Daoy (cell line): ENCODE data around the gene ZBTB17. TPM values are rescaled to one million over a fixed set of nuclear protein-coding genes. Genes with fewer than 3 reads are reported as not detected.
A peak's percentile ranks its signal among the peaks of the same experiment; 100 is the strongest.
"Not testable (repeated sequence)": the region's sequence is repeated elsewhere in the genome, so short reads cannot be mapped to it uniquely, and the experiment has no call there.

Source experiments
- DNase-seq: peaks from one replicate; pipeline ENCODE4 v3.0.0-alpha.2; 2015; ENCODE audit warnings: low read depth
- total RNA-seq: library from RNA; depleted of rRNA; stranded (reverse); fragments of >200 nt; shearing (Covaris generic); gene quantifications from 2 replicates; pipeline ENCODE4 v1.2.3, GENCODE V29; 2014; rRNA removed

Gene ZBTB17
- total RNA-seq, result 43.1 and 53.5 TPM in 2 replicates

GRCh38 chr1:15975805-15976680 is at the start of gene ZBTB17:
Gene ZBTB17, minus strand, starts transcription at chr1:15976101. Its CDS starts 27,606 bp downstream, at chr1:15948495.
- DNase-seq, result peak; percentile 97

- no peak for DNase-seq
Measured at GRCh38 chr1:16023050-16023653, 47.3 kb upstream of the ZBTB17 start.

- DNase-seq, result no peak
Measured at GRCh38 chr1:16022393-16022792, 46.5 kb upstream of the ZBTB17 start.

- DNase-seq, result no peak
Measured at GRCh38 chr1:16021681-16022080, 45.8 kb upstream of the ZBTB17 start, which contains the start of gene CLCNKA. Gene CLCNKA, plus strand, starts transcription at chr1:16022036. Its CDS starts 584 bp downstream, at chr1:16022620.

- not testable (repeated sequence) for DNase-seq
Measured at GRCh38 chr1:16020878-16021277, 45.0 kb upstream of the ZBTB17 start.

GRCh38 chr1:16020325-16020724 is 44.4 kb upstream of the ZBTB17 start:
- no peak for DNase-seq

- peak; percentile 87 for DNase-seq
Measured at GRCh38 chr1:16019644-16020277, 43.9 kb upstream of the ZBTB17 start.

- no peak for DNase-seq
Measured at GRCh38 chr1:16018749-16019643, 43.1 kb upstream of the ZBTB17 start.

- no peak for DNase-seq
Measured at GRCh38 chr1:16018308-16018707, 42.4 kb upstream of the ZBTB17 start.

GRCh38 chr1:16017461-16018303 is 41.8 kb upstream of the ZBTB17 start, which contains the start of gene HSPB7:
Gene HSPB7, minus strand, starts transcription at chr1:16018043. Its CDS starts 80 bp downstream, at chr1:16017963.
- DNase-seq, result no peak

- no peak for DNase-seq
Measured at GRCh38 chr1:16017076-16017460, 41.2 kb upstream of the ZBTB17 start.

- peak; percentile 56 for DNase-seq
Measured at GRCh38 chr1:16015960-16016901, 40.3 kb upstream of the ZBTB17 start.

- no peak for DNase-seq
Measured at GRCh38 chr1:16015491-16015890, 39.6 kb upstream of the ZBTB17 start.

GRCh38 chr1:16014509-16015482 is 38.9 kb upstream of the ZBTB17 start:
- DNase-seq, result no peak

GRCh38 chr1:16013908-16014258 is 38.0 kb upstream of the ZBTB17 start:
- no peak for DNase-seq

GRCh38 chr1:16013220-16013907 is 37.5 kb upstream of the ZBTB17 start:
- peak; percentile 82 for DNase-seq

- peak; percentile 68 for DNase-seq
Measured at GRCh38 chr1:16012590-16013219, 36.8 kb upstream of the ZBTB17 start.
